GM23338 (cell line): ENCODE measurements around the gene ATP10A.

Experiments used
- CREB1 ChIP-seq: fragments of 250-450 bp; sonication (Bioruptor Pico); IDR thresholded peaks from 2 replicates; pipeline ENCODE4 v1.5.0; 2020; ENCODE audit warnings: low read depth, mild to moderate bottlenecking, moderate library complexity
- CTCF ChIP-seq, 2 experiments: fragments of 200-600 bp in 1 of 2; sonication (generic) in 1 of 2; conservative IDR thresholded peaks; 2 replicates each; pipeline versions ENCODE4 v1.5.1 to v1.6.1; 2016 to 2017; ENCODE audit warnings: antibody characterized with exemption in 2 of 2, low read depth in 2 of 2, mild to moderate bottlenecking in 2 of 2, moderate library complexity in 1 of 2
- EZH2 ChIP-seq: fragments of 200-600 bp; sonication (generic); IDR thresholded peaks from one replicate; pipeline ENCODE4 v1.8.0; 2017; ENCODE audit warnings: antibody characterized with exemption, mild to moderate bottlenecking, low read depth; ENCODE audit not compliant: unreplicated experiment
- NANOG ChIP-seq: IDR thresholded peaks from 2 replicates; pipeline ENCODE4 v1.6.1; 2016; ENCODE audit warnings: antibody characterized with exemption, borderline replicate concordance
- REST ChIP-seq: IDR thresholded peaks from one replicate; pipeline ENCODE4 v1.6.1; 2018; ENCODE audit warnings: antibody characterized with exemption; ENCODE audit not compliant: unreplicated experiment
- STAT1 ChIP-seq: IDR thresholded peaks from one replicate; pipeline ENCODE4 v1.6.1; 2016; ENCODE audit warnings: antibody characterized with exemption; ENCODE audit not compliant: unreplicated experiment
- ZNF114 ChIP-seq: fragments of 250-450 bp; sonication (Bioruptor Pico); IDR thresholded peaks from 2 replicates; pipeline ENCODE4 v1.5.0; 2020; ENCODE audit warnings: mild to moderate bottlenecking, moderate library complexity

GRCh38 chr15:25661898-25662297 is 201.2 kb downstream of the ATP10A start:
- TF ChIP-seq EZH2 = no peak
- TF ChIP-seq CTCF (conservative IDR thresholded peaks at IDR 0.05; ENCODE audit: low read depth in 2 of 2) = no peak
- no peak for TF ChIP-seq ZNF114 (CRISPR knock-in tag)
- TF ChIP-seq REST = no peak
- TF ChIP-seq STAT1 = no peak
- no peak for TF ChIP-seq CREB1 (CRISPR knock-in tag)
- no peak for TF ChIP-seq NANOG
